ENCODE results near the gene ZNF33A.

ZNF33A gene

GRCh38 chr10:38010119-38010903, at the start of gene ZNF33A:
Gene ZNF33A (plus strand): TSS chr10:38010675. CDS start chr10:38012342, 1,667 bp downstream.
- DNase-seq (ENCODE audit: low read depth in 2 of 2) = peak; percentile 91 to 97
- TF ChIP-seq CTCF (IDR thresholded peaks at IDR 0.05; ENCODE audit: low read depth, low read length) = peak; percentile 7
- peak within 1 kb of the TSS; percentile 63 to 74 for H3K4me3 ChIP-seq (replicated peaks in 1 of 2; ENCODE audit: low read depth in 2 of 2, low read length in 2 of 2)

GRCh38 chr10:37965006-37965405, 45.5 kb upstream of the ZNF33A start:
- no peak for DNase-seq (ENCODE audit: low read depth in 2 of 2)
- H3K4me3 ChIP-seq (replicated peaks in 1 of 2; ENCODE audit: low read depth in 2 of 2, low read length in 2 of 2) = no peak overlapping the region
- TF ChIP-seq CTCF (IDR thresholded peaks at IDR 0.05; ENCODE audit: low read depth, low read length) = no peak

GRCh38 chr10:37972396-37972795, 38.1 kb upstream of the ZNF33A start:
- DNase-seq (ENCODE audit: low read depth in 2 of 2) = no peak
- no peak for TF ChIP-seq CTCF (IDR thresholded peaks at IDR 0.05; ENCODE audit: low read depth, low read length)
- H3K4me3 ChIP-seq (replicated peaks in 1 of 2; ENCODE audit: low read depth in 2 of 2, low read length in 2 of 2) = no peak overlapping the region

- peak overlapping the region; percentile 71 to 76 for H3K4me3 ChIP-seq (replicated peaks in 1 of 2; ENCODE audit: low read depth in 2 of 2, low read length in 2 of 2)
- peak; percentile 23 to 33 for DNase-seq (ENCODE audit: low read depth in 2 of 2)
- TF ChIP-seq CTCF (IDR thresholded peaks at IDR 0.05; ENCODE audit: low read depth, low read length) = no peak
These were observed 35.0 kb upstream of the ZNF33A start for GRCh38 chr10:37975401-37975991.

- DNase-seq (ENCODE audit: low read depth in 2 of 2) = peak; percentile 99
- peak; percentile 93 for TF ChIP-seq CTCF (IDR thresholded peaks at IDR 0.05; ENCODE audit: low read depth, low read length)
- H3K4me3 ChIP-seq (replicated peaks in 1 of 2; ENCODE audit: low read depth in 2 of 2, low read length in 2 of 2) = peak within 1 kb of the TSS; percentile 71 to 76
These were observed 34.2 kb upstream of the ZNF33A start, which contains the start of gene ZNF25 for GRCh38 chr10:37976091-37976879. Gene ZNF25 (minus strand): TSS chr10:37976647. CDS start chr10:37971722, 4,925 bp downstream.

- no peak for DNase-seq (ENCODE audit: low read depth in 2 of 2)
- no peak for TF ChIP-seq CTCF (IDR thresholded peaks at IDR 0.05; ENCODE audit: low read depth, low read length)
- peak overlapping the region; percentile 71 to 76 for H3K4me3 ChIP-seq (replicated peaks in 1 of 2; ENCODE audit: low read depth in 2 of 2, low read length in 2 of 2)
These were observed 33.6 kb upstream of the ZNF33A start for GRCh38 chr10:37976880-37977203.

All from cardiac fibroblast (primary cell).